ENCODE measurements around the gene ALG9. TPM values are rescaled to one million over a fixed set of nuclear protein-coding genes. Genes with fewer than 3 reads are reported as not detected.

Gene ALG9
- total and polyA plus RNA-seq, 2 of the 4 experiments (the other 2 are of a cell fraction): 20.7 to 35.7 TPM

GRCh38 chr11:111882202-111882601, 10.8 kb upstream of the ALG9 start:
- Histone ChIP-seq H3K9me1 (ENCODE audit: insufficient read depth, low read length) (peaks cover 3% of the 10 kb centered on the region; the same call in 1 of the 2 replicates), H2BK5ac (ENCODE audit: low read depth, low read length, poor library complexity, severe bottlenecking) (no peak overlapping the region), H2BK15ac (ENCODE audit: low read depth, low read length) (no peak overlapping the region), H2AK9ac (replicated peaks; ENCODE audit: low read depth, low read length, poor library complexity) (no peak overlapping the region), H4K8ac (ENCODE audit: low read depth in 2 of 2, low read length in 2 of 2) (no peak overlapping the region), H2BK120ac (ENCODE audit: low read depth, low read length) (no peak overlapping the region), H4K20me1 (ENCODE audit: insufficient read depth, low read length) (no peaks in the 10 kb centered on the region), H3K9ac (ENCODE audit: low read depth, low read length) (no peak overlapping the region), H3K4ac (ENCODE audit: low read depth, low read length) (no peak overlapping the region), H2BK20ac (ENCODE audit: low read depth, low read length) (no peak overlapping the region), H3K9me3 (ENCODE audit: control insufficient read depth, insufficient read depth, low read length) (no peaks in the 10 kb centered on the region), H3K4me2 (ENCODE audit: low read depth, low read length) (no peak overlapping the region), H3K79me1 (ENCODE audit: low read depth in 1 of 2, low read length in 2 of 2) (peaks cover 0 to 11% of the 10 kb centered on the region in 2 experiments; a peak in 3 of 4 replicates), H2AK5ac (ENCODE audit: low read depth, low read length) (no peak overlapping the region), H3K27ac (ENCODE audit: insufficient read depth, low read length) (no peak overlapping the region), H4K5ac (ENCODE audit: low read depth, low read length) (no peak overlapping the region), H3K36me3 (ENCODE audit: control insufficient read depth, insufficient read depth, low read length) (no peaks in the 10 kb centered on the region), H3K18ac (ENCODE audit: low read depth, low read length) (no peak overlapping the region), H3K4me3 (ENCODE audit: insufficient read depth, low read depth, low read length) (no peak overlapping the region), H4K91ac (ENCODE audit: insufficient read depth, low read depth, low read length) (no peak overlapping the region), H3K56ac (ENCODE audit: extremely low read depth, insufficient read depth, low read length) (no peak overlapping the region), H3K23ac (ENCODE audit: low read depth, low read length) (no peak overlapping the region), H3K27me3 (ENCODE audit: control insufficient read depth, insufficient read depth, low read length) (no peaks in the 10 kb centered on the region), H2AFZ (replicated peaks; ENCODE audit: low read length, poor library complexity) (no peak overlapping the region), H3K14ac (replicated peaks; ENCODE audit: low read depth, low read length) (no peak overlapping the region), H3K4me1 (ENCODE audit: control insufficient read depth, insufficient read depth, low read length) (peaks cover 3% of the 10 kb centered on the region; the same call in 1 of the 2 replicates)
- dilution Hi-C loops (cut with HindIII; ENCODE audit: low sequenced_read_pairs, unreplicated experiment): no loop called here
- DNase-seq (no peak), ATAC-seq (ENCODE audit: low read depth) (no peak)
- ChIA-PET POLR2A (ENCODE audit: unreplicated experiment) (no interaction called here), CTCF (no interaction called here)
- WGBS, 2 experiments (ENCODE audit: extremely low coverage in 2 of 2, insufficient read length in 1 of 2): 80% methylated on average over 1 of the region's 5 CpGs; no CpG with 5 or more reads in 1 of the 2 experiments
- TF ChIP-seq MAFK (IDR thresholded peaks at IDR 0.05; ENCODE audit: low read depth, low read length) (no peak), MAZ (IDR thresholded peaks at IDR 0.05; ENCODE audit: borderline replicate concordance, low read depth, low read length) (no peak), RAD21 (IDR thresholded peaks at IDR 0.05; ENCODE audit: low read length) (no peak), RFX5 (IDR thresholded peaks at IDR 0.05; ENCODE audit: low read depth, low read length) (no peak), CEBPB (IDR thresholded peaks at IDR 0.05; ENCODE audit: low read depth, low read length) (no peak), ELK1 (IDR thresholded peaks at IDR 0.05; ENCODE audit: borderline replicate concordance, low read depth, low read length) (no peak), CHD1 (IDR thresholded peaks at IDR 0.05; ENCODE audit: low read depth, low read length) (no peak), BHLHE40 (IDR thresholded peaks at IDR 0.05; ENCODE audit: low read depth, low read length) (no peak), RCOR1 (IDR thresholded peaks at IDR 0.05; ENCODE audit: insufficient replicate concordance, low read length) (no peak), SMC3 (IDR thresholded peaks at IDR 0.05; ENCODE audit: low read depth, low read length) (no peak), CTCF (conservative IDR thresholded peaks at IDR 0.05; ENCODE audit: low read depth, low read length) (no peak), FOS (IDR thresholded peaks at IDR 0.05; ENCODE audit: low read depth, low read length) (no peak), POLR2A (IDR thresholded peaks at IDR 0.05; ENCODE audit: low read depth, low read length) (no peak), MXI1 (IDR thresholded peaks at IDR 0.05; ENCODE audit: borderline replicate concordance, low read depth, low read length) (no peak), NFE2L2 (IDR thresholded peaks at IDR 0.05; ENCODE audit: low read depth, low read length) (no peak), USF2 (IDR thresholded peaks at IDR 0.05; ENCODE audit: low read depth, low read length) (no peak)
- no TSS peak for BruUV-seq (replicated peaks)
- intact Hi-C loops (cut with micrococcal nuclease): no loop called here
- in situ Hi-C loops (cut with MboI; ENCODE audit: low sequenced_read_pairs): loop anchor here (5.0 kb wide), 1 partner anchor 40 kb away; no protein-coding TSS in a partner anchor
